ENCODE data around the gene ZDHHC11.

GRCh38 chr5:854217-854616 is 3.4 kb upstream of the ZDHHC11 start:
- no peak for TF ChIP-seq CTCF (conservative IDR thresholded peaks at IDR 0.05; ENCODE audit: low read depth in 2 of 2)
- no peak for TF ChIP-seq POLR2AphosphoS5 (IDR thresholded peaks at IDR 0.05; ENCODE audit: low read depth)
- TF ChIP-seq JUNB (IDR thresholded peaks at IDR 0.05; ENCODE audit: unreplicated experiment) = no peak
- TF ChIP-seq ETS1 (IDR thresholded peaks at IDR 0.05) = no peak
- no peak for TF ChIP-seq REST (IDR thresholded peaks at IDR 0.05; ENCODE audit: unreplicated experiment)
- no peak for TF ChIP-seq EZH2phosphoT487 (IDR thresholded peaks at IDR 0.05; ENCODE audit: unreplicated experiment)
- no peak for TF ChIP-seq EZH2 (IDR thresholded peaks at IDR 0.05; ENCODE audit: low read depth, unreplicated experiment)
- no peak for TF ChIP-seq ZNF114 (CRISPR knock-in tag; IDR thresholded peaks at IDR 0.05)
- TF ChIP-seq CREB1 (CRISPR knock-in tag; IDR thresholded peaks at IDR 0.05; ENCODE audit: low read depth) = no peak
- no peak for TF ChIP-seq ZNF462 (CRISPR knock-in tag; IDR thresholded peaks at IDR 0.05)
- no peak for TF ChIP-seq NANOG (IDR thresholded peaks at IDR 0.05; ENCODE audit: borderline replicate concordance)
